HepG2 (cell line): ENCODE results near the gene FAM163A.

Source experiments
- EP300 ChIP-seq, 3 experiments: sonication (generic) in 1 of 3; formaldehyde crosslinking in 1 of 3; IDR thresholded peaks; 2 replicates each; pipeline versions ENCODE4 v1.5.1 to v1.6.1; 2011 to 2020; ENCODE audit warnings: low read depth in 2 of 3, low read length in 2 of 3, borderline replicate concordance in 1 of 3, improper control_type of control experiment in 1 of 3, mild to moderate bottlenecking in 1 of 3, missing genetic modification reagents in 1 of 3, moderate library complexity in 1 of 3
- FOXP1 ChIP-seq, 2 experiments: fragments of 450-650 bp in 1 of 2; IDR thresholded peaks; 2 replicates each; pipeline ENCODE4 v1.6.1; 2017 to 2018; ENCODE audit warnings: antibody characterized with exemption in 1 of 2
- RAD51 ChIP-seq: fragments of 450-650 bp; IDR thresholded peaks from 2 replicates; pipeline ENCODE4 v1.6.1; 2016; ENCODE audit warnings: borderline replicate concordance
- TARDBP ChIP-seq: sonication (generic); formaldehyde crosslinking; IDR thresholded peaks from 2 replicates; pipeline ENCODE4 v1.8.0; 2022; ENCODE audit warnings: mild to moderate bottlenecking, missing genetic modification reagents
- TF ChIP-seq, protein P1 (sequence below): sonication (generic); formaldehyde crosslinking; IDR thresholded peaks from 2 replicates; pipeline ENCODE4 v1.5.0; 2020; ENCODE audit warnings: missing genetic modification reagents
- TF ChIP-seq, protein P2 (sequence below): sonication (generic); formaldehyde crosslinking; IDR thresholded peaks from 2 replicates; pipeline ENCODE4 v1.8.0; 2022; ENCODE audit warnings: mild to moderate bottlenecking, missing genetic modification reagents; ENCODE audit not compliant: insufficient replicate concordance
- TF ChIP-seq, protein P3 (sequence below): sonication (generic); formaldehyde crosslinking; IDR thresholded peaks from 2 replicates; pipeline ENCODE4 v1.8.0; 2022; ENCODE audit warnings: missing genetic modification reagents, mild to moderate bottlenecking, borderline replicate concordance

DNA sequence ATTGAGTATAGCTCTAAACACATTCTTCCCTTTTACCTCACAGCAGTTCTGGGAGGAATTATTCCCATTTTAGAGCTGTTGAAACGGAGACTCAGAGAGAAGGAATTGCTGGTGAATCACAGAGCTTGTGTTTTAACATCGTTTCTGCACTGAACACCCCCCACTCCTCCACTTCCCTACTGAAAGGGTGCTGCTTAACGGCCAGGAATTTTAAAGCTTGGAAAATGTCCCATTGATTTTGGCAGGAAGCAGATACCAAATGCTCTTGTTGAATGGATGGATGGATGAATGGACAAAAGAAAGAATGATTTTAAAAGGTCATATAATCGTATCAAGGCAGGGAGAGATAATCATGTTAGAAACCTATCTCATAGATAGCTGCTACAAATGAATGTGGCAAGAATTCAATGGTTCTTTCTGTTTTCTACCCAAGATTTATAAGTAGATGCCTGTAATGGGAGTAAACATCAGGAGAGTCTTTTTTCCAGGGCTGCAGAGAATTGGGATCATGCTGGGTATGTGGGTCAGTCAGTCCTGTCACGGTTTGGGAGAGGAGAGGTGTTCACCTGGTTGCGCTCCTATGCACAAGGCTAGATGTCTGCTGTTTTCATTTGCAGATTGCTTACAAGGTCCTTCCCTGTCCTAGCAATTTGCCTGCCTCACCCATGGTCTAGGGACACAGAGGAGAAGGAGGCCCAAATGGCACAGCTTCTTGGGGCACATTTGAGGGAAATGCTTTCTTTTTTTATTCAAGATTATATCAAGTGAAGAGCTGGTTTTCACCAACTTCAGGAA, 19.0 kb downstream of the FAM163A start:
- TF ChIP-seq EP300 (IDR thresholded peaks at IDR 0.05; ENCODE audit: low read depth in 2 of 2, low read length in 2 of 2), result no peak
- no peak for TF ChIP-seq EP300 (CRISPR knock-in tag; IDR thresholded peaks at IDR 0.05; ENCODE audit: borderline replicate concordance)
- TF ChIP-seq, protein P1, sequence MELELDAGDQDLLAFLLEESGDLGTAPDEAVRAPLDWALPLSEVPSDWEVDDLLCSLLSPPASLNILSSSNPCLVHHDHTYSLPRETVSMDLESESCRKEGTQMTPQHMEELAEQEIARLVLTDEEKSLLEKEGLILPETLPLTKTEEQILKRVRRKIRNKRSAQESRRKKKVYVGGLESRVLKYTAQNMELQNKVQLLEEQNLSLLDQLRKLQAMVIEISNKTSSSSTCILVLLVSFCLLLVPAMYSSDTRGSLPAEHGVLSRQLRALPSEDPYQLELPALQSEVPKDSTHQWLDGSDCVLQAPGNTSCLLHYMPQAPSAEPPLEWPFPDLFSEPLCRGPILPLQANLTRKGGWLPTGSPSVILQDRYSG, result no peak
- no peak for TF ChIP-seq FOXP1 (IDR thresholded peaks at IDR 0.05)
- TF ChIP-seq FOXP1 (CRISPR knock-in tag; IDR thresholded peaks at IDR 0.05), result no peak
- no peak for TF ChIP-seq TARDBP (CRISPR knock-in tag)
- TF ChIP-seq, protein P2, sequence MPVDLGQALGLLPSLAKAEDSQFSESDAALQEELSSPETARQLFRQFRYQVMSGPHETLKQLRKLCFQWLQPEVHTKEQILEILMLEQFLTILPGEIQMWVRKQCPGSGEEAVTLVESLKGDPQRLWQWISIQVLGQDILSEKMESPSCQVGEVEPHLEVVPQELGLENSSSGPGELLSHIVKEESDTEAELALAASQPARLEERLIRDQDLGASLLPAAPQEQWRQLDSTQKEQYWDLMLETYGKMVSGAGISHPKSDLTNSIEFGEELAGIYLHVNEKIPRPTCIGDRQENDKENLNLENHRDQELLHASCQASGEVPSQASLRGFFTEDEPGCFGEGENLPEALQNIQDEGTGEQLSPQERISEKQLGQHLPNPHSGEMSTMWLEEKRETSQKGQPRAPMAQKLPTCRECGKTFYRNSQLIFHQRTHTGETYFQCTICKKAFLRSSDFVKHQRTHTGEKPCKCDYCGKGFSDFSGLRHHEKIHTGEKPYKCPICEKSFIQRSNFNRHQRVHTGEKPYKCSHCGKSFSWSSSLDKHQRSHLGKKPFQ (CRISPR knock-in tag), result no peak
- no peak for TF ChIP-seq RAD51
- TF ChIP-seq, protein P3, sequence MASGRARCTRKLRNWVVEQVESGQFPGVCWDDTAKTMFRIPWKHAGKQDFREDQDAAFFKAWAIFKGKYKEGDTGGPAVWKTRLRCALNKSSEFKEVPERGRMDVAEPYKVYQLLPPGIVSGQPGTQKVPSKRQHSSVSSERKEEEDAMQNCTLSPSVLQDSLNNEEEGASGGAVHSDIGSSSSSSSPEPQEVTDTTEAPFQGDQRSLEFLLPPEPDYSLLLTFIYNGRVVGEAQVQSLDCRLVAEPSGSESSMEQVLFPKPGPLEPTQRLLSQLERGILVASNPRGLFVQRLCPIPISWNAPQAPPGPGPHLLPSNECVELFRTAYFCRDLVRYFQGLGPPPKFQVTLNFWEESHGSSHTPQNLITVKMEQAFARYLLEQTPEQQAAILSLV (CRISPR knock-in tag), result no peak
